DMS79 treated with DMSO at 0.1 percent for 48 hours (cell line): ENCODE data around the gene VPS16.

Source experiments
- DNase-seq: peaks from one replicate; lab custom pipeline; 2025; lab: John Stamatoyannopoulos, UW

VPS16 gene

GRCh38 chr20:2835331-2835796 lies 5.2 kb upstream of the VPS16 start:
- DNase-seq: no peak

DNA sequence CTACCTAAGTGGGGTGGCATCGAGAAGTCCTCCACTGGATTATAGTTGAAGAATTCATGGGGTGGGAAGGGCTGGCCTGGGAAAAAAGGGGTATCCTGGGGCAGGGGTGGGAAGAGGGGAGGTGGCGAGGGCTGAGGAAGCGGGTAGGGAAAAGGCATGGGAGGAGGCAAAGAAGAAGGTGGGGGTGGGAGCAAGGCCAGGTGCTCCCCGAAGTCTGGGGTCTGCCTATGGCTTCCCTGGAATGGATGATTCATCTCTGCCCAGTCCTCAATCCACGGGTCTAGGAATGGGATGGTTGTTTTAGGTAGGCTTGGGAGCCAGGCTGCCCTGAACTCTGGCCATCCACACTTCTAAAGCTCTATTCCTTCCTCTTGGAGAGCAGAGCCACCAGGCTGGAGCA lies 4.5 kb upstream of the VPS16 start:
- no peak for DNase-seq

GRCh38 chr20:2837221-2837960 lies 3.2 kb upstream of the VPS16 start:
- no peak for DNase-seq

GRCh38 chr20:2838170-2838797 lies 2.3 kb upstream of the VPS16 start:
- no peak for DNase-seq

DNA sequence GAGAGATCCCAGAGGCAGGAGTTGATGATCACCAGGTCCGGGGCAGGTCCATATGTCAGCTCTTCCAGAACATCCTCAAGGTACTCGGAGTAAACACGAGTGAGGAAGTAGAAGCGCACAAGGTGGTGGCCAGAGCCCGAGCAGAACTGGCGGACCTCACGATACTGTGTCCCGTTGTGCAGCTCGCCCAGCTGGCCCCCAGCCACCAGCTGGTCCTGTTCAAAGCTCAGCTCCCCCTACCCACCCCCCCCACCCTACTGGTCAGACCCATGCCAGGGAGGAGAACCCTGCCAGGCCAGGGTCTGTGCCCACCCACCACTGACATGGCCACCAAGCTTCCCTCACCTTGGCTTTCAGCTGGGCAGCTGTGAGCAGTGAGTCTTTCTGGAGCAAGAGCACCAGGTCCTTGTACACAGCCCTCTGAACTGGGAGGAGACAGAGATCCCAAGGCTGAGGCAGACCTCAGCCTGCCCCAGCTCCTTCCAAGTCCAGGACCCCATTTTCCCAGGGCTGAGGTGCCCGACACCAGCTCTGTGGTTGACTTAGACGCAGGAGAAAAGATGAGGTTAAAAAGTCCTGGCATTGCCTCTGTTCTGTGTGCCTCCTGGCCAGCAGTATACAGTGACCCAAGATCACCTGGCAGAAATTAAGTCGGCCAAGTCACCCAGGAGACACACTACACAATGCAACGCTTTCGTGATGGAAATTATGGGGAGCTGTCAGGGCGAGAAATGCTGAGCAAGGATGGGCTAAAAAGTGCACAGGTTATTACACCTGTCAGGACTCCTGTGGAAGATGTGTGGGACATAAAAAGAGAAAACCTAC lies 1.5 kb upstream of the VPS16 start:
- DNase-seq: no peak

DNA sequence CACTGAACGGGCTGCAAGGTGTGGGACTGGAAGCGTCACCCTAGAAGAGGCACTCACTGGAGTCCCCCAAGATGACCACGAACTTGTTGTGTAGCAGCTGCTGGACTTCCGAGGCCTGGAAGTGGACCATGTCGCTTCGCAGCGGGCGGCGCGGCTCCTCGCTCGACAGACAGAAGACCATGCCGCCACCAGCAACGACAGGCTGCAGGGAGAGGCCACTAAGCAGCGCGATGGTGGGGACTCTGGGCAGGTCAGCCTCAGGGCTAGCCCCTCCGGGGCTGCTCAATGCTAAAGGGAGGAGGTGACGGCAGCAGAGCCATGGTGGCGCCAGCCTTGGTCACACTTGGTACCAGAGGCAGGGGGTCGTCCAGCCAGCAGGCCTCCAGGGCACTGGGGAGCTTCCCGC lies 810 bp upstream of the VPS16 start:
- DNase-seq: no peak

DNA sequence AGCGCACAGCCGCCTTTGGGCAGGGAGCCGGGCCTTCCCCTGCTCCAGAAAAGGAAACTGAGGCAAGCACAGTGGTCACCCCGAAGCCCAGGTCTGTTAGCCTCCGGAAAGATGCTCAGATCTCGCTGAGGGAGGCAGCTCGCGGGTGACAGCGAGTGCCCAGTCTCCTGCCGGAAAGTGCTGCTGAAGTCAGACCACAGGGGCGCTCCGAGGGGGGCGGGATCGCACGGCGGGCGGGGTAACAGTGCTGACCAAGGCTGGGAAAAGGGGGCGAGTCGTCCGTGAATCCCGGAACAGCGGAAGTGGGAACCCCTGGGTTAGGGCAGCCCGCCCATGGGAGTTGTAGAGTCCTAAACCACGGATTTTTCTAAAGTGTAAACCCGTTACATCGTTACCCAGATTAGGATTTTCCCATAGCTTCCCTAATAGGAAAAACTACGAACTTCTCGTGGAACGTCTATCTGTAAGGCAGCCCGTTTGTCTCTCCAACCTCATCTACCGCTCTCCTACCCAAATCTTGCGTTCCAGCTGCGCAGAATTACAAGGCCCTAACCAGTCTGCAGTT lies 504 bp downstream of the VPS16 start:
- DNase-seq: peak; percentile 10

GRCh38 chr20:2845607-2846006 lies 5.1 kb downstream of the VPS16 start:
- DNase-seq: no peak

- no peak for DNase-seq
These were observed 6.2 kb downstream of the VPS16 start for GRCh38 chr20:2846698-2847097.

DNA sequence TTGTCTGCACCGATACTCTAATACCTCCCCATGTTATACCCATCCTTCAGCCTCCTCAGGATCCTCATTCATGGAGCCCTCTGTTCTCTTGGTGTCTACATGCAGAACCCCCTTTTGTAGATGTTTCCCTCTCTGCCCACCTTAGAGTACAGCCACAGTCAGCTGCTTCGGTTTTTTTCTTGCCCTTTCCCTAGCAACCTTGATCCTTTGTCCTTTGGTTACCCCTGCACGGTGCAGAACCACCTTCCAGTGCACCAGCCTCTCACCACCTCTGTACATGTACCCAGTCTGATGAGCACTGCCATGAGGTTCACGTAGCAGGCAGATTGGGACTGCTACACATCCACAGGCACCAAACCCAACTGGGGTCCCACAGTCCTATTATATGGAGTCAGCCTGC lies 7.3 kb downstream of the VPS16 start:
- no peak for DNase-seq

- no peak for DNase-seq
These were observed 9.0 kb downstream of the VPS16 start for GRCh38 chr20:2849529-2849928.

DNA sequence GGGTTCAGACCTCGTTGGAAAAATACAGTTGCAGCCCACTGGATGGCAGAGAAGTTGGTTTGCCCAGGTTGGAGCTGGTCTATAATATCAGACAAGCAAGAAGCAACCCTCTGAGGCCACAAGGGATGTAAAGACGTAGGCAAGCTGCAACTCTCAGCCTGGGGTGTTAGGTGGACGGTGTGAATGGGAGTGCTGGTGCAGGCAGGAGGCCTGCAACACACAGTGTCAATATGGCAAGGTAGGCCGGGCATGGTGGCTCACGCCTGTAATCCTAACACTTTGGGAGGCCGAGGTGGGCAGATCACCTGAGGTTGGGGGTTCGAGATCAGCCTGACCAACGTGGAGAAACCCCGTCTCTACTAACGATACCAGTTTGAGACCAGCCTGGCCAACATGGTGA lies 10.5 kb downstream of the VPS16 start:
- no peak for DNase-seq

GRCh38 chr20:2858591-2858990 lies 18.0 kb downstream of the VPS16 start:
- DNase-seq: no peak

DNA sequence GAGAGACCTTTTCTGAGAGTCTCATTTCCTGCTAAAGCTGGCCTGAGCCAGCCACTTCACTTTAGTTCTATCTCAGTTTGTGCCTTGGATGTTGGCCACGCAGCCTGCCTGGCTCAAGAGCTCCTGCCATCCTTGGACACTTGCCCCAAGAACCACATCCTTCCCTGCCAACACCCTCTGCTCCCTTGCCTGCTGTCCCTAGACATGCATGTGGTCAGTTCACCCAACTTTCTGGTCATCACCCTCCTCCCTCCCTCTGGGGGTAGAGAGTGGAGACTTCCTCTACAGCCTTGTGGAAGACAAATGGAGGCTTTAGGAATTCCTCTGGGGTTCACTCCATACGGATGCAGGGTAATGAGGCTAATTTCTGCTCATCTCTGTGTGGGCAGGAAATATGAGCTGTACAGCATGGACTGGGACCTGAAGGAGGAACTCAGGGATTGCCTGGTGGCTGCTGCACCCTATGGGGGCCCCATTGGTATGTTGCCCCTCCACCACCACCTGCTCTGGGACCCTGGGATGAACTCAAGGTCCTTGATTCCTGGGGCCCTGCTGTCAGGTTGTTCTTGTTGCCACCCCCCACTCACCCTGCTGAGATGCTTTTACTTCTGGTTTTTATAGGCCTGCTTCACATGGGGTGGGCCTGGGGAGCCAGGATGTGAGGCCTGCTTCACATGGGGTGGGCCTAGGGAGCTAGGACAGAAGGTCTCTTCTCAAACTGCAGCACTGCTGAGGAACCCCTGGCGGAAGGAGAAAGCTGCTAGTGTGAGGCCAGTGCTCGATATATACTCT lies 19.0 kb downstream of the VPS16 start:
- no peak for DNase-seq

DNA sequence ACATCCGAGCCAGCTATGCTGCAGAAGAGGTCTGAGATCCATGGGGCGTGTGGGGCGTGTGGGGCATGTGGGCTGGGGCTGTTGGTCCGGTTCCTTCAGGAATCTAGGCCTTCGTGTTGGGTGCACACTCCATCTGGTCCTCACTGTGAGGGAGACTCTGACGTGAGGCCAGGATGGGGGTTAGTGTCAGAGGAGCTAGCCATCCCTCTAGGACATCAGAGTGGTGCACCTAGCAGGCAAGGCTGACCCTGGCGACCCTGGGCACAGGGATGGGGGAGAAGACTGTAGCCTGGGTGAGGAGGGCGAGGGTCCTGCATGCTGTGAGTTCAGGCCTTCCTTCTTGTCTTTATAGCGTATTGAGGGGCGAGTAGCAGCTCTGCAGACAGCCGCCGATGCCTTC lies 24.1 kb downstream of the VPS16 start:
- no peak for DNase-seq

DNA sequence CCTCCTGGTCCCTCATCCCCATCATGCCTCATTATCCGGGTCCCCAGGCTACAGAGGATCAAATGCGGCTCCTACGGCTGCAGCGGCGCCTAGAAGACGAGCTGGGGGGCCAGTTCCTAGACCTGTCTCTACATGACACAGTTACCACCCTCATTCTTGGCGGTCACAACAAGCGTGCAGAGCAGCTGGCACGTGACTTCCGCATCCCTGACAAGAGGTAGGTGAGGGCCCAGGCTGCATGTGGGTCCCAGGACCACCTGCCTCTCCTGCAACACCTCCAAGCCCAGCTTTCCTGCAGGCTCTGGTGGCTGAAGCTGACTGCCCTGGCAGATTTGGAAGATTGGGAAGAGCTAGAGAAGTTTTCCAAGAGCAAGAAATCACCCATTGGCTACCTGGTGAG lies 24.6 kb downstream of the VPS16 start:
- DNase-seq: no peak

GRCh38 chr20:2865630-2866029 lies 25.1 kb downstream of the VPS16 start:
- DNase-seq: no peak

DNA sequence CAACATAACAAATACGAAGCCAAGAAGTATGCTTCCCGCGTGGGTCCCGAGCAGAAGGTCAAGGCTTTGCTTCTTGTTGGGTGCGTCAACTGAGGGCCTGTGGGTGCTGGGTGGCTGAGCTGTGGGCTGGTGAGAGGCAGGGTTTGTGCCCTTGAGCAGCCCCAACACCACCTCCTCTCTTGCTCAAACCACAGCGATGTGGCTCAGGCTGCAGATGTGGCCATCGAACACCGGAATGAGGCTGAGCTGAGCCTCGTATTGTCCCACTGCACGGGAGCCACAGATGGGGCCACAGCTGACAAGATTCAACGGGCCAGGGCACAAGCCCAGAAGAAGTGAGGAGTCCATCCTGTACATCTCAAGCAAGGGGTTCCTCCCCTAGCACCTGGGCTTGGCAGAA lies 25.7 kb downstream of the VPS16 start:
- DNase-seq: no peak

GRCh38 chr20:2867081-2867864 lies 26.7 kb downstream of the VPS16 start:
- DNase-seq: no peak

DNA sequence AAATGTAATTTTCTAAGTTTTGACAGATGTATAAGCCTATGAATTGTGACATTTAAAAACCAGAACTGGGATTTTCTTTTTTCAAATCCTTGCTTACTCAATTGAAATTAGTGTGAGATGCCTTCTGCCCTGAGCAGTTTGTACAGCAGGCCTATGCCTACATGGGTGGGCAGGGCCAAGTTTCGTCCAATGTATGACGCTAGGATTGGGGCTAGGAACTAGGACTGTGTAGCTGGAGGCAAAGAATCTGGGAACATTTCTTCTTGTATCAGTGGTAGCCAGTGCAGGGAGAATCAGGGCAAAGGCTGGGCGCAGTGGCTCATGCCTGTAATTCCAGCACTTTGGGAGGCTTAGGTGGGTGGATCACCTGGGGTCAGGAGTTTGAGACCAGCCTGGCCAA lies 28.8 kb downstream of the VPS16 start:
- DNase-seq: no peak

- no peak for DNase-seq
These were observed 30.5 kb downstream of the VPS16 start for GRCh38 chr20:2871111-2871465.
